HL-60 (cell line): Measurements from ENCODE around the gene PIK3R5.

ENCODE experiments used
- DNase-seq, 2 experiments: peaks; one replicate each; pipeline ENCODE4 v3.0.0-alpha.2; 2010 to 2020; ENCODE audit warnings: low read depth in 1 of 2, low spot score in 1 of 2
- H3K27ac ChIP-seq: fragments of 250-450 bp; sonication (Bioruptor Pico); replicated peaks from 2 replicates; pipeline ENCODE4 v1.5.1; 2020; ENCODE audit warnings: mild to moderate bottlenecking, moderate library complexity
- H3K27me3 ChIP-seq: fragments of 250-450 bp; sonication (Bioruptor Pico); 2 replicates; pipeline ENCODE4 v1.5.1; 2021; ENCODE audit warnings: mild to moderate bottlenecking, moderate library complexity; ENCODE audit not compliant: insufficient read depth, poor library complexity, severe bottlenecking
- H3K4me3 ChIP-seq: replicated peaks from 2 replicates; pipeline ENCODE4 v1.5.1; 2011; ENCODE audit warnings: mild to moderate bottlenecking, control low read depth, low read length; ENCODE audit not compliant: insufficient read depth
- GABPA ChIP-seq: IDR thresholded peaks from 2 replicates; pipeline ENCODE4 v1.6.1; 2012; ENCODE audit warnings: low read depth
- POLR2AphosphoS5 ChIP-seq: IDR thresholded peaks from 2 replicates; pipeline ENCODE4 v1.6.1; 2012; ENCODE audit warnings: low read depth
- SPI1 ChIP-seq: IDR thresholded peaks from 2 replicates; pipeline ENCODE4 v1.6.1; 2012; ENCODE audit warnings: low read depth, mild to moderate bottlenecking, borderline replicate concordance

The PIK3R5 gene

DNA sequence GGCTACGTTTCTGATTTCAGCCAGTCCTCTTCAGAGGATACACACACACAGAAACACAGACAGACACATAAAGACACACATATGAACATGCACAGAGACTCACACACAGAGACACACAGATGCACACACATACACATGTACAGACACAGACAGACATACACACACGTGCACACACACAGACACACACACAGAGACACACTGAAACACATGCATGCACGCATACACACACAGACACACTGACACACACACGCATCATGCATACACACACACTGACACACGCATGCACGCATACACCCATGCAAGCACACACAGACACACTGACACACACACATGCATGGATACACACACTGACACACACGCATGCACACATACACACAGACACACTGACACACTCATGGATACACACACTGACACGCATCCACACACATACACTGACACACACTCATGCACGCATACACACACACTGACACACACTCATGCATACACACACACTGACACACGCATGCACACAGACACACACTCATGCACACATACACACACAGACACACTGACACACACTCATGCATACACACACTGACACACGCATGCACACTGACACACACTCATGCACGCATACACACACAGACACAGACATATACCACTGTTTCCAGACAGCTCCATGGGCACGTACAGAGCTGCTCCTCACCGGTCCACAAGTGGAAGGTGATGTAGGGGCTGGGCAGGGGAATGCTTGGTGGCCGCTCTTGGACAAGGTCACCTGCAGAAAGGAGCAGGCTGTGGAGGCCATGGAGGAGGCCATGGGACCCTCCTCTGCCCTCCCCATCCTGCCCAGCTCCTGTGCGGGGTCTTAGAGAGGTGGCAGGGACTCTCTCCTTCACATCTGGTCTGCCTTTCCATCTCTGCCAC lies 136.2 kb downstream of the PIK3R5 start:
- no peak for DNase-seq
- Histone ChIP-seq H3K4me3 (no peak overlapping the region), H3K27me3 (no peaks in the 10 kb centered on the region), H3K27ac (no peak overlapping the region)
- TF ChIP-seq POLR2AphosphoS5 = no peak
- TF ChIP-seq GABPA = no peak
- no peak for TF ChIP-seq SPI1
